ENCODE results near the gene EFNA4.
"Not testable (repeated sequence)": the region's sequence is repeated elsewhere in the genome, so short reads cannot be mapped to it uniquely, and the experiment has no call there.

The EFNA4 gene

GRCh38 chr1:155107309-155108264 is 44.0 kb downstream of the EFNA4 start:
- no peak overlapping the region for H3K4me3 ChIP-seq (ENCODE audit: low read length)

GRCh38 chr1:155108296-155108695 is 44.8 kb downstream of the EFNA4 start:
- DNase-seq (ENCODE audit: low read depth, low spot score) = no peak
- no peak overlapping the region for H3K4me3 ChIP-seq (ENCODE audit: low read length)

More at GRCh38 chr1:155107309-155108264, 44.0 kb downstream of the EFNA4 start:
- DNase-seq (ENCODE audit: low read depth, low spot score) = no peak

GRCh38 chr1:155110381-155110780 is 46.8 kb downstream of the EFNA4 start:
- H3K4me3 ChIP-seq (ENCODE audit: low read length) = no peak overlapping the region
- DNase-seq (ENCODE audit: low read depth, low spot score) = no peak

- no peak for DNase-seq (ENCODE audit: low read depth, low spot score)
- no peak overlapping the region for H3K4me3 ChIP-seq (ENCODE audit: low read length)
Observed at GRCh38 chr1:155110826-155111225, 47.3 kb downstream of the EFNA4 start.

- H3K4me3 ChIP-seq (ENCODE audit: low read length) = no peak overlapping the region
- DNase-seq (ENCODE audit: low read depth, low spot score) = no peak
Observed at GRCh38 chr1:155113450-155113980, 50.0 kb downstream of the EFNA4 start.

- no peak overlapping the region for H3K4me3 ChIP-seq (ENCODE audit: low read length)
- no peak for DNase-seq (ENCODE audit: low read depth, low spot score)
Observed at GRCh38 chr1:155116113-155116764, 52.7 kb downstream of the EFNA4 start.

- no peak for DNase-seq (ENCODE audit: low read depth, low spot score)
- no peak overlapping the region for H3K4me3 ChIP-seq (ENCODE audit: low read length)
Observed at GRCh38 chr1:155117610-155118009, 54.1 kb downstream of the EFNA4 start.

GRCh38 chr1:155118090-155118489 is 54.5 kb downstream of the EFNA4 start:
- H3K4me3 ChIP-seq (ENCODE audit: low read length); DNase-seq (ENCODE audit: low read depth, low spot score): not testable (repeated sequence)
